GF-D8 (cell line): ENCODE measurements around the gene WDR27.
A peak's percentile ranks its signal among the peaks of the same experiment; 100 is the strongest.
"Not testable (repeated sequence)": the region's sequence is repeated elsewhere in the genome, so short reads cannot be mapped to it uniquely, and the experiment has no call there.

Experiments
- DNase-seq: peaks from one replicate; lab custom pipeline; 2025; lab: John Stamatoyannopoulos, UW

The WDR27 gene

DNA sequence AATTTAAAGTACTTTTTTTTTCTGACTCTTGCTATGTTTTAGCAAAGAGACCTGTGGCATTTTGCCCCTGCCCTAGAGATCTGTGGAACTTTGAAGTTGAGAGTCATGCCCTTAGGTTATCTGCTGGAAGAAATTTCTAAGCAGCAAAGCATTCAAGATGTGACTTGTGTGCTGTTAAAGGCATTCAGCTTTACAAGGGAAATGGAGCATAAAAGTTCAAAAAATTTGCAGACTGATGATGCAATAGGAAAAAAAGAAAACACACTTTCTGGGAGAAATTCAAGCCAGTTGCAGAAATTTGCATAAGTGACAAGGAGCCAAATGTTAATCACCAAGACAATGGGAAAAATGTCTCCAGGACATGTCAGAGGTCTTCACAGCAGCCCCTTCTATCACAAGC lies 267.3 kb downstream of the WDR27 start:
- not testable (repeated sequence) for DNase-seq

DNA sequence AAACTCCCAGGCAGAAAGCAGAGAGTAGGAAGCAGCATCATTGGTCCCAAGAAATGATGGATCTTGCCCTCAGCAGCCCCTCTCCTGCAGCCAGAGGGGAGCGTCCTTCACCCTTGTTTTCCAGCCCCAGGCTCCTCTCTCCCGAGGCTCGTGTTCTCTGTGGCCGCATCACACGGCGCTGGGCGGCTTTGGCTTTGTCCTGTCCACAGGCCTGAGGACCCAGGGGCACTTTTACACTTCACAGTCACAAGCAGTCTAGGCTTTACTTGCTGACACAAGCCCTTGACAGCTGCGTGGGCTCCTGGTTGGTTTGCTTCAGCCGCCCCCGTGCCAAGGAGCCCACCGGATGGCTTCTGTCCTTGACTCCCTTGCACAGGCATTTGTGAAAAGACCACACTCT lies 272.8 kb downstream of the WDR27 start:
- DNase-seq, result no peak

DNA sequence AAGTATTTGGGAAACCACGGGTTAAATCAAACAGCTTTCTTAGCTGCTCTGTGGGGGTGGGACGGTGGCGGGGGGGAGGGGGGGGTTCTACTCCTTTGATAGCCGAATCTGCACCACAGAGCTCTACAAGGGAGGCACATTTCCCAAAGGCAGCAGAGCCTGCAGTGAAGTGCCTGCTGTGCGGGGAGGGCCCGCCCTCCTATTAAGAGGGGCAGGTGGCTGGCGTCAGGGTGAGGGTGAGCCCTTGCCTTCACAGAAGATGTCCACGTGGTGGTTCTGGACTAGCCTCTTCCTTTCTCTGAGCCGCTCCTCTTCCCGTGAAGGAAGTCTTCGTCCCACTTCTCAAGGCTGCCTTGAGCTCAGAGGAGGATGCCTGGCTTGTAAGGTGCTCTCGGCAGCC lies 273.3 kb downstream of the WDR27 start:
- no peak for DNase-seq

DNA sequence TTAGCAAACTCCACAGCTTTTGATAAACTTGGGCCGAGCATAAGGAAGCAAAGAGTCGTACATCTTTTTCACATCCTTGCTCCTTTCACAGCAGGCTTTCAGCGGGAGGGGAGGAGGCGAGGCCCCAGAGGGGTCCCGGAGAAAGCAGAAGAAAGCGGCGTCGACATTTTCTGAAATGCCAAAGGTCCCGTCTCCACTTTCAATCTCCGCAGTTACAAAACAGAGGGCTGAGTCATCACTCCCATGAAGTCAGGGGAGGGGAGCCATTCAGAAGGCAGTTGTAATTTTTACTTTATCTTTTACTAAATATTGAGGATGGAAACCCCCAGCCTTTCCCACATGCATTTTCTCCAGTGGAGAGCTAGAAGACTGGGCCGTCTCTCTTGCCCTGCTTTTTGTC lies 274.0 kb downstream of the WDR27 start:
- no peak for DNase-seq

DNA sequence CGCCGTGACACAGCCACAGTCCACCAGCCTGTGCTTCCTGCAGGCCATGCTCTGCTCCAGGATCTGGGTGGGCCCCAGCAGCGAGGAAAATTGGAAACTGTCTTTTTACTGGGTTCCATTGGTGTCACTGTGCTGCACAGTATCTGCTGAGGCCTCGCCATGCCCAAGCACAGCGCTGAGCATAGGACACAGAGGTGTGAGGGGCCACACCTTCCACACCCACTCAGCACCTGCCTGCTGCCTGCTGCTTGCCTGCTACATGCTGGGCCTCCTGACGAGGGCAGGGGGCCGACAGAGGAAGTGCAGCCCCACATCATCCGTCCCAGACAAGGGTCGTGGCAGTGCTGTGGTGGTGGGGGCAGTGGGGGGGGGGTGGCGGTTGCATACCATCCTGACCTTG lies 275.2 kb downstream of the WDR27 start:
- DNase-seq, result no peak

DNA sequence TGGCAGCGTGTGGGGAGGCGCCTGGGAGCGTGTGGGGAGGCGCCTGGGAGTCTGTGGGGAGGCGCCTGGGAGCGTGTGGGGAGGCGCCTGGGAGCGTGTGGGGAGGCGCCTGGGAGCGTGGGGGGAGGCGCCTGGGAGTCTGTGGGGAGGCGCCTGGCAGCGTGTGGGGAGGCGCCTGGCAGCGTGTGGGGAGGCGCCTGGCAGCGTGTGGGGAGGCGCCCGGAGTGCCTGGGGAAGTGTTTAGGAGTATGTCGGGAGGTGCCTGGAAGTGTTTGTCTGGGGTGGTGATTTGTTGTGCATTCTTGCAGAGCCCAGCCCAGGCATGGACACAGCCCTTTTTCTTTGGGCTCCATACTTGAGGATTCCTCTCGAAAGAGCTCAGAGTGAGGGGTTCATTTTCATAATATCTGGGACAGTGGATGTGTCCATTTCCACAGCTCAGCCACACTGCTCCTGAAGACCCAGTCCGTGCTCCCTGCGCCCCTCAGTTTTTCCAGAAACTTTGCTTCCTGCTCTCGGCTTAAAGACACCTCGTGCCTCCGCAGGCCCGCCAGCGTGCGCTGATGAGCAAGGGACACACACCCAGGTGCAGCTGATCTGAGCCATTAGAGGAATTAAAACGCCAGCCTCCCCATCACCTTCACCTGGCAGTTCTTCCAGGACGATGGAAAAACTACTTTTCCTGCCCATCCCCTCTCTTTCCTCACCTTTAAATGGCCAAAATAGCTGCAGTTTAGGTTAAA lies 276.0 kb downstream of the WDR27 start:
- no peak for DNase-seq

DNA sequence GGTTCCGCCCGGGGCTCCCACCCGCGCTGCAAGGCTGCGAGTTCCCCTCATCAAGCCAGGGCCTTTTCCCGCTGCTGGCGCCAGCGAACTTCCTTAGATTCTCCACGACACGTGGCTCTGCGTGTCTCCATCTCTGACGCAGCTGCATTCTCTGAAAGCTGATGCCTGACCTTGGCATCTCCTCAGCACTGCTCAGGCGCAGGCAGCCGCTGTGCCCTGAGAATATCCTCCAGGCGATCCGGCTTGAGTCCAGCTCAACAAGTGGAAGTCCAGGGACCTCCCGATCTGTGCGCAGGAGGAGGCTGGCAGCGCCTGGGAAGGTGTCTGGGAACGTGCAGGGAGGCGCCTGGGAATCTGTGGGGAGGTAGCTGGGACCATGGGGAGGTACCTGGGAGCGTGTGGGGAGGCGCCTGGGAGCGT lies 277.0 kb downstream of the WDR27 start:
- no peak for DNase-seq

DNA sequence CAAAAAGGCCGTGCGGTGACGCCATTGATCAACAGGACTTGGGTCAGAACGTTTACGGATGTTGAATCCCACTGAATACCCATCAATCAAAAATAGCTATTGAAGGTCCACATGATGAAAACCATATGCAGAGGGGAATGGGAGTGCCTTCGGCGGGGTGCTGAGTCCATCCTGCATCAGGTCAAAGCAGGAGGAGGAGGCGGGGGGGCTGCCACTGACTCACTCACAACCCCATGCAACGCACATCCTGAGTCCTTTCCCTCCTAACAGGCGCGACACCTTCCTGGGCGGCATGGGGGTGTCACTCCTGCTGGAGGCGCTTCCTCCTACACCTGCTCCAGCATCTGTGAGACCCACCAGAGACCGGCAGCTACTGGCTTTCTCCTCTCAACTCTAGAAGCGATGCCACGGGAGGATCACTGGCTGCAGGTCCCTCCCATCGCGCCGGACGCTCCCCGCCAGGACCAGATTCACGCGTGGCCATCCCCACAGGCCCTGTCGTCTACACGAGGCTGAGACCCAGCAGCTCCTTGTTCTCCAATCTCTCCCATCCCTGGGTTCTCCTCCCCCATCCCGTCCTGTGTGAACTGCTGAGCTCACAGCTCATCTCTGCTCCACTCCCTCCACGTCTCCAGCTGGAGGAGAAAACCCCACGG lies 277.6 kb downstream of the WDR27 start:
- no peak for DNase-seq

DNA sequence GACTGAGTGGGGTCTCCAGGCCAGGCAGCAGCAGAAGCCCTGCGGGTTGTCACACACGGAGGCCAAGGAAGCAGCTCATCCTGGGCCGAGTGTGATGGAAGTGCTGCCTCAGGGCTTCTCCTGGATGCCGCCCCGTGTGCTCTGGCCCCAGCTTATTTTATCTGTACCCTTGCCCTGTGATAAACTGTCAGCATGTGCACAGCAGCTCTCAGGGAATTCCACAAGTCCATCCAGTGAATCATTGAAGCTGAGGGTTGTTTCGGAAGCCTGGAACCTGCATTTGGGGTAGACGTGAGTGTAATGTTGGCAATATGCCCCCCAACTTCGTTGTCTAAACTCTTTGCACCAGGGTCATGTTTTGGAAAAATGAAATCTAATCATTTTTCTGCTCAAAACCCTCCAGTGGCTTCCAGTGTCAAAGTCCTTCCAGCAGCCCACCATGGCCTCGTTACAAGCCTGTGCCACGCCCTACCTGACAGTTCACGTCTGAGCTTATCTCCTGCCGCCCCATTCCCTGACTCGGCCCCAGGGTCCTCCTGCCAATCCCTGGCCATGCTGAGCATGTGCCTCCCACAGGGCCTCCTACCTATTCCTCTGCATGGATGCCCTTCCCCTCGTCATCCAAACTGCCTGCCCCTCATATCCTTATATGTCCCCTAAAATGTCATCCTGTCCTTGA lies 280.1 kb downstream of the WDR27 start:
- DNase-seq, result no peak

DNA sequence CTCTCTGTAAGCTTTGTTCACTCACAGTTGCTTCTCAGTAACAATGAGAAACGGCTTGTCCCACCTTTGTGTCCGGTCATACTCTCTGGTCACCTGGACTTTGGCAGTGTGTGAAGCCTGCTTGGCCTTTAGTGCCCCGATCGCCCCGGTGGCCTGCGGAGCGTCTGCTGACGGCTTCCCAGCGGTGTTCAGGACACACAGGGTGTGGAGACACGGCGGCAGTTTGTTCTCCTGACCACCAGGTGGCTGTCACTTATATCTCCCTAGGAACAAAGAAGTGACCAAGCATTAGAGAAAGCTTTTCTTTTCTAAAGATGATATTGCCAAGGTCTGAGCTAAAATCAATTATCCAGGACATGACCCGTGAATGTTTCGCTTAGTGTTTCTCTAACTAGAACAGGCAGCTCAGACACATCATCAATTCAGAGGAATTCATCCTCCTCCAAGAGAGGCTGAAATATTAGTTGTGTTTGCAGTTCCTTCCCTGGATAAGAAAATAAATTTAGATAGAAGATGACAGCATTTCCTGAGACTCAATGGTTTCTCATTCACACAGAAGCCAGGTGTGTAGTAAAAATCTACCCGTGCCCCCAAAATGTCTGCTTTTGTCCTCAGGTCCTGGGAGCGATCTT lies 280.8 kb downstream of the WDR27 start:
- no peak for DNase-seq

DNA sequence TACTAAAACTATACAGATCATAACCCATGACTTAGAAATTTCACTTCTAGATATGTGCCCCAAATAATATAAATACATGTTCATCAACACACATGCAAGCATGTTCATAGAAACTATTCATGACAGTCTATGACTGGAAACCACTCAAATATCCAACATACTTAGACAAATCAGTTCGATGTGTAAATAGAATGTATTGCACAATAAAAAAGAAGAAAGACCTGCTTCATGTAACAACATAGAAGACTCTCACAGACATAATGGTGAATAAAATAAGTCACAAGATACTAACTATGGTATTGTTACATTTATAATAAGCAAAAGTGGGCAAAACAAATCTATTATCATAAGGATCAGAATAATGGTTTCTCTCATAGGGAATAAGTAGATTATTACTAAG lies 284.7 kb downstream of the WDR27 start:
- DNase-seq, result no peak

DNA sequence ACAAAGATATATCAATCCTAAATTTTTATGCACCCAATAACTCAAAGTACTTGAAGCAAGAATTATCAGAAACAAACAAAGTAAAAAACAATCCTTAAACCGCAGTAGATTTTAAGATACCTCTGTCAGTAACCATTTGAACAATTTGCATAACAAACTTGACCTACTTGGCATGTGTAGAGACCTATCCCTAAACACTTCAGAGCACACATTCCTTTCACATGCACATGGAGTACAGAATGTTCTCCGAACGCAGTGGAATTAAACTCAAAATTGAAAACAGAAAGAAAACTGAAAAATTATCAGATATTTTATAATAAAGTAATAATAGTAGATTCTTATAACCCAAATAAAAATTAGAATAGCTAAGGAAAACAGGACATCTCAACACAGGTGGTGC lies 285.6 kb downstream of the WDR27 start:
- DNase-seq, result no peak

DNA sequence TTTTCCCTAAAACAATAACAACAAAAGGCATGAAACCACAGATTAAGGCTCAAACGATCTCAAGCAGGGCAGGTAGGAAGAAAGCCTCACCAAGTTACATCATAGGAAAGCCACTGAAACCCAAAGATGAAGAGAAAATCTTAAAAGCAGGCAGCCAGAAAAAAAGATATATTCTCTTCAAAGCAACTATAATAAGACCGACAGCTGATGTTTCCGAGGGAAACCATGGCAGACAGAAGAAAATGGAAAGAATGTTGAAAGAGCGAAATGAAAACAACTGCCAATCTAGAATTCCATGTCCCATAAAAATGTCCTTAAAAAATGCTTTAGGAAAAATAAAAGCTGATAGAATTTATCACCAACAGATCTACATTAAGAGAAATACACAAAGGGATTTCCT lies 286.6 kb downstream of the WDR27 start:
- no peak for DNase-seq

DNA sequence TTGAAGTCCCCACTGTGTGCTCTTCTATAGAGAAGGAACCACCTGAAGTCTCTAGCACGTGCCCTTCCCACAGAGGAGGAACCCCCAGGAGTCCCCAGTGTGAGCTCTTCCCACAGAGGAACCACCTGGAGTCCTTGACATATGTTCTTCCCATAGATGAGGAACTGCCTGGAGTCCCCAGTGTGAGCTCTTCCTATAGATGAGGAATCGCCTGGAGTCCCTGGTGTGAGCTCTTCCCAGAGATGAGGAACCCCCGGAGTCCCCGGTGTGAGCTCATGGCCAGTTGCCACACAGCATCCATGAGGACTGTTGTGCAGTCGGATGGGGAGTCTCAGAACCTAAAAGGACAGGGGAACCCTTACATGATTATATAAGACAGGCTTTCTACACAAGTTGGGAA lies 290.1 kb downstream of the WDR27 start:
- DNase-seq, result no peak

DNA sequence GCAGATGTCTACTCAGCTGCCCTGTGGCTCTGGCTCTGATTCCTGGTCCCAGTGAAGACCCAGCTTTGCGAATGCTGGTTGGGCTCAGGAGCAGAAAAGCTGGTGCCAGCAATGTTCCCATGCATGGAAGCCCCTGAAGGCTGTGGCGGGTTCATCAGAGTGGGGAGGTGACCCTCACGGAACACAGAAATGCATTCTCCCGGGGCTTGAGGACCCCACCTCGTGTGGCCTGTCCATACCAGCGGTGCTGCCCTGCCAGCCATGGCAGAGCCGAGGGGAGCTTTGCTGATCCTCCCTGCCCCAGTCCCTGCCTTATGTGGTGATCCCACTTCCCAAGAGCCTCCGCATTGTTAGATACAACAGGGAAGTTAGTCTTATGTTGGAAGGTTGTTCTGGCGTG lies 290.5 kb downstream of the WDR27 start:
- DNase-seq, result no peak

DNA sequence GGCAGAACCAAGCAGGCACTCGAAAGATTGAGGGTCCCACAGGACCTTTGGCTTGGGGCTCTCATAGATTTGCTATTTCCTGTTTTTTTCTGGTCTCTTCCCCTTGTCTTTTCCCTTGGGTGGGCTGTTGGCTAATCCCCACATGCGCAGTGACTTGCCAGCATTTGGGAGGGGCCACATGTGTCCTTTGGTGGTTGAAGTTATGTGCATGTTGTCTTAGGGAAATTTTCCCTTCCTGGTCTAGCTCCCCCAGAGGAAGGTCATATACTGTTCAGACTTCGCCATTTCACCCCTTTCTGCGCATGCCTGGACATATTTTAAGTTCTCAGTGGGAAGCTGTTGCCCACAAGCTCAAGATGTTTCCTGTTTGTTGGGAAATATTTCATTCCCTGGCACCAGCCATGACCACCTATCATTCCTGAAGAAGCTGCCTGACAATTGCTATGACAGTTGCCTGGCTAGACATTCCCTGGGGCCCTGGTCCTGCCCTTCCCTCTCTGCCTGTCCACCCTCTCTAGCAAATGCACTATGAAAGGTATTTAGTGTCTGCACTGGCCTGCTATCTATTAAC lies 292.0 kb downstream of the WDR27 start:
- peak; percentile 62 for DNase-seq

DNA sequence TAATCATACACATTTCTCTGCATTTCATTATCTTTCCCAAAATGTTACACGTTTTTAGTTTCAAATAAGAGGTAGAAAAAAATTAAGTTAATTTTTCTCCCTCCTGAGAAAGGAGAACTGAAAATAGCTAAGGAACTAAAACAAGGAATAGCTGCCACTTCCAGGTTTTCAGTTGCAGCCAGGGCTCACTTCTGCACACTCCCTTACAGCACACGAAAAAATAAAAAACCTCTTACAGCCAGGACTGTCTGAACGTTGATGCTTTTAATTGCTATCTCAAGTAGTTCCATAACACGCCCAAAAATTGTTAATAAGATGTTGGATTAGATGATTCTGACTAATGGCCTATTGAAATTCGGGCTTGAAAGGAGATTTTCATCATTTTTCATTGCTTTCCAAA lies 294.5 kb downstream of the WDR27 start:
- DNase-seq, result no peak
